HG03139 (cell line): ENCODE measurements around the gene R3HDM1.
"Not testable (repeated sequence)": the region's sequence is repeated elsewhere in the genome, so short reads cannot be mapped to it uniquely, and the experiment has no call there.

Experiments used
- ATAC-seq: cut with Tn5 transposase; IDR thresholded peaks from one replicate; pipeline ENCODE4 v1.9.1; 2021; ENCODE audit not compliant: unreplicated experiment

Gene R3HDM1

GRCh38 chr2:135570884-135571283 is 39.6 kb downstream of the R3HDM1 start:
- ATAC-seq, result no peak

GRCh38 chr2:135573620-135574019 is 42.3 kb downstream of the R3HDM1 start:
- no peak for ATAC-seq

- ATAC-seq, result no peak
Measured at GRCh38 chr2:135581282-135581681, 50.0 kb downstream of the R3HDM1 start.

- ATAC-seq, result no peak
Measured at GRCh38 chr2:135582383-135582782, 51.1 kb downstream of the R3HDM1 start.

GRCh38 chr2:135585586-135585985 is 54.3 kb downstream of the R3HDM1 start:
- ATAC-seq, result no peak

GRCh38 chr2:135586148-135586547 is 54.9 kb downstream of the R3HDM1 start:
- ATAC-seq, result no peak

GRCh38 chr2:135587958-135588357 is 56.7 kb downstream of the R3HDM1 start:
- no peak for ATAC-seq

GRCh38 chr2:135590619-135591260 is 59.5 kb downstream of the R3HDM1 start:
- no peak for ATAC-seq

GRCh38 chr2:135600915-135601314 is 69.6 kb downstream of the R3HDM1 start:
- no peak for ATAC-seq

- no peak for ATAC-seq
Measured at GRCh38 chr2:135603543-135603942, 72.3 kb downstream of the R3HDM1 start.

GRCh38 chr2:135607561-135607960 is 76.3 kb downstream of the R3HDM1 start:
- ATAC-seq, result no peak

- no peak for ATAC-seq
Measured at GRCh38 chr2:135612319-135612718, 81.0 kb downstream of the R3HDM1 start.

GRCh38 chr2:135615404-135615803 is 84.1 kb downstream of the R3HDM1 start:
- ATAC-seq, result no peak

- ATAC-seq, result no peak
Measured at GRCh38 chr2:135617501-135618015, 86.3 kb downstream of the R3HDM1 start.

GRCh38 chr2:135620198-135620597 is 88.9 kb downstream of the R3HDM1 start:
- ATAC-seq, result no peak

GRCh38 chr2:135629520-135629919 is 98.2 kb downstream of the R3HDM1 start:
- ATAC-seq, result no peak

- not testable (repeated sequence) for ATAC-seq
Measured at GRCh38 chr2:135630034-135630433, 98.8 kb downstream of the R3HDM1 start.

GRCh38 chr2:135630488-135630887 is 99.2 kb downstream of the R3HDM1 start:
- ATAC-seq, result no peak

GRCh38 chr2:135633582-135633981 is 102.3 kb downstream of the R3HDM1 start:
- ATAC-seq, result no peak

GRCh38 chr2:135635212-135635835 is 104.0 kb downstream of the R3HDM1 start:
- ATAC-seq, result no peak

GRCh38 chr2:135636982-135637381 is 105.7 kb downstream of the R3HDM1 start:
- ATAC-seq, result no peak

GRCh38 chr2:135637456-135638087 is 106.3 kb downstream of the R3HDM1 start:
- ATAC-seq, result no peak
